GM12878 (cell line): ENCODE measurements around the gene TSEN54. TPM values are rescaled to one million over a fixed set of nuclear protein-coding genes. Genes with fewer than 3 reads are reported as not detected.

ENCODE experiments used
- ATAC-seq: fragments of 200-7000 bp; cut with Tn5 transposase; 3 replicates; pipeline ENCODE4 v1.9.1; 2020; ENCODE audit warnings: mild to moderate bottlenecking, moderate library complexity
- BruUV-seq: library from RNA; stranded (reverse); fragments of 400-500 nt; replicated peaks from 2 replicates; lab custom pipeline; 2021; lab: Mats Ljungman, UMichigan
- CTCF ChIA-PET: fragments of 300-600 bp; sonication (Branson Sonifier 250); formaldehyde crosslinking; extraction: SDS; loops from one replicate; lab custom pipeline; 2021; ENCODE audit warnings: inconsistent platforms; lab: Yijun Ruan, JAX
- POLR2A ChIA-PET: fragments of 350-600 bp; formaldehyde crosslinking; extraction: SDS; loops from one replicate; lab custom pipeline; 2021; ENCODE audit warnings: inconsistent platforms; lab: Charles Lee
- RAD21 ChIA-PET: fragments of 300-600 bp; sonication (Branson Sonifier 250); formaldehyde crosslinking; loops from one replicate; lab custom pipeline; 2023; ENCODE audit warnings: antibody characterized with exemption; ENCODE audit not compliant: unreplicated experiment; lab: Charles Lee
- SMC1A ChIA-PET: fragments of 300-600 bp; sonication (Branson Sonifier 250); formaldehyde crosslinking; loops from one replicate; lab custom pipeline; 2023; ENCODE audit not compliant: unreplicated experiment, uncharacterized antibody; lab: Charles Lee
- DNase-seq: peaks from one replicate; pipeline ENCODE4 v3.0.0-alpha.2; 2011; ENCODE audit warnings: low read depth, low spot score
- FAIRE-seq: peaks from 3 replicates; lab custom pipeline; 2011; peaks lifted over from hg19 to GRCh38; lab: Jason Lieb, UNC
- H2AFZ ChIP-seq: 2 replicates; pipeline ENCODE4 v1.6.0; 2011; ENCODE audit warnings: low read depth, low read length, control low read depth; ENCODE audit not compliant: control insufficient read depth
- H3K27ac ChIP-seq: 2 replicates; pipeline ENCODE4 v1.5.1; 2011; ENCODE audit warnings: control low read depth; ENCODE audit not compliant: control insufficient read depth, insufficient read depth
- H3K27me3 ChIP-seq, 2 experiments: replicated peaks in 1 of 2; 2 replicates each; pipeline versions ENCODE4 v1.6.0 to v1.6.1; 2011; ENCODE audit warnings: low read length in 1 of 2; ENCODE audit not compliant: control insufficient read depth in 2 of 2, insufficient read depth in 2 of 2
- H3K36me3 ChIP-seq, 2 experiments: 2 replicates each; pipeline ENCODE4 v1.5.1; 2011; ENCODE audit warnings: low read length in 1 of 2; ENCODE audit not compliant: control insufficient read depth in 2 of 2, insufficient read depth in 2 of 2
- H3K4me1 ChIP-seq: 2 replicates; pipeline ENCODE4 v1.6.1; 2011; ENCODE audit warnings: mild to moderate bottlenecking, low read length, moderate library complexity, mixed read lengths; ENCODE audit not compliant: control insufficient read depth, insufficient read depth
- H3K4me2 ChIP-seq: 2 replicates; pipeline ENCODE4 v1.6.0; 2011; ENCODE audit warnings: control low read depth; ENCODE audit not compliant: control insufficient read depth, insufficient read depth
- H3K4me3 ChIP-seq: fragments of 200-600 bp; sonication (generic); 2 replicates; pipeline ENCODE4 v1.5.1; 2016
- H3K79me2 ChIP-seq: 2 replicates; pipeline ENCODE4 v1.6.0; 2011; ENCODE audit warnings: low read length; ENCODE audit not compliant: control insufficient read depth, insufficient read depth
- H3K9ac ChIP-seq: 2 replicates; pipeline ENCODE4 v1.8.0; 2011; ENCODE audit warnings: low read length, control low read depth, mixed read lengths; ENCODE audit not compliant: control insufficient read depth, insufficient read depth
- H3K9me3 ChIP-seq: replicated peaks from 3 replicates; pipeline ENCODE4 v1.5.1; 2011; ENCODE audit warnings: mild to moderate bottlenecking, low read length; ENCODE audit not compliant: control insufficient read depth, insufficient read depth
- H4K20me1 ChIP-seq: 2 replicates; pipeline ENCODE4 v1.6.0; 2011; ENCODE audit not compliant: control insufficient read depth, insufficient read depth
- BCL3 ChIP-seq: IDR thresholded peaks from 2 replicates; pipeline ENCODE4 v1.6.1; 2011; ENCODE audit warnings: borderline replicate concordance, low read depth, mild to moderate bottlenecking, moderate library complexity, low read length; ENCODE audit not compliant: insufficient read depth, poor library complexity, severe bottlenecking
- BHLHE40 ChIP-seq, 2 experiments: fragments of 450-650 bp in 1 of 2; IDR thresholded peaks; 2 replicates each; pipeline ENCODE4 v1.6.1; 2011 to 2017; ENCODE audit warnings: low read depth in 2 of 2, borderline replicate concordance in 1 of 2, improper control_type of control experiment in 1 of 2, low read length in 1 of 2, mild to moderate bottlenecking in 1 of 2
- EP300 ChIP-seq, 2 experiments: fragments of 150-350 bp in 1 of 2; IDR thresholded peaks; 2 replicates each; pipeline ENCODE4 v1.6.1; 2011 to 2012; ENCODE audit warnings: low read depth in 2 of 2, low read length in 2 of 2, borderline replicate concordance in 1 of 2, improper control_type of control experiment in 1 of 2, inconsistent platforms in 1 of 2; ENCODE audit not compliant: control insufficient read depth in 1 of 2
- ETV6 ChIP-seq, 2 experiments: fragments of 450-650 bp in 1 of 2; IDR thresholded peaks in 1 of 2; conservative IDR thresholded peaks in 1 of 2; 2 replicates each; pipeline ENCODE4 v1.6.1; 2014; ENCODE audit warnings: antibody characterized with exemption in 1 of 2, borderline replicate concordance in 1 of 2, low read depth in 1 of 2, mild to moderate bottlenecking in 1 of 2, moderate library complexity in 1 of 2
- JUNB ChIP-seq: IDR thresholded peaks from 2 replicates; pipeline ENCODE4 v1.6.1; 2016; ENCODE audit warnings: antibody characterized with exemption, mild to moderate bottlenecking
- MYB ChIP-seq: fragments of 150-350 bp; IDR thresholded peaks from 2 replicates; pipeline ENCODE4 v1.6.1; 2014; ENCODE audit warnings: mild to moderate bottlenecking, low read depth, low read length, borderline replicate concordance
- RELA ChIP-seq: fragments of 450-650 bp; IDR thresholded peaks from 2 replicates; pipeline ENCODE4 v1.8.0; 2014; ENCODE audit warnings: borderline replicate concordance; ENCODE audit not compliant: partially characterized antibody
- RUNX3 ChIP-seq: IDR thresholded peaks from 2 replicates; pipeline ENCODE4 v1.6.1; 2012; ENCODE audit warnings: low read length, inconsistent platforms
- SIN3A ChIP-seq: IDR thresholded peaks from 2 replicates; pipeline ENCODE4 v1.6.1; 2012; ENCODE audit warnings: low read depth, low read length, improper control_type of control experiment
- SMAD1 ChIP-seq: fragments of 450-650 bp; IDR thresholded peaks from 2 replicates; pipeline ENCODE4 v1.6.1; 2018; ENCODE audit warnings: mild to moderate bottlenecking, low read depth; ENCODE audit not compliant: partially characterized antibody
- TCF12 ChIP-seq: IDR thresholded peaks from 2 replicates; pipeline ENCODE4 v1.6.1; 2011; ENCODE audit warnings: low read depth, mild to moderate bottlenecking, low read length
- ZBTB33 ChIP-seq: fragments of 450-650 bp; IDR thresholded peaks from 2 replicates; pipeline ENCODE4 v1.6.1; 2017; ENCODE audit warnings: mild to moderate bottlenecking
- ZNF24 ChIP-seq: fragments of 450-650 bp; IDR thresholded peaks from 2 replicates; pipeline ENCODE4 v1.6.1; 2017; ENCODE audit warnings: antibody characterized with exemption, mild to moderate bottlenecking
- ZNF274 ChIP-seq: IDR thresholded peaks from one replicate; pipeline ENCODE4 v1.8.0; 2011; ENCODE audit not compliant: insufficient read length, insufficient read depth
- WGBS: methylation state at CpG from one replicate; pipeline ENCODE4 v1.1.6; 2016; ENCODE audit warnings: low lambda C conversion rate; ENCODE audit not compliant: insufficient replicate concordance, insufficient coverage; ENCODE audit errors: missing lambda C conversion rate; 5-methylcytosine and 5-hydroxymethylcytosine counted together
- in situ Hi-C: fragments of 300-500 bp; cut with MboI; formaldehyde crosslinking; loops from 9 replicates; pipeline ENCODE4 v1.14.3; 2018; ENCODE audit warnings: mixed read lengths
- intact Hi-C: fragments of 100-400 bp; cut with micrococcal nuclease; formaldehyde crosslinking; loops from one replicate; pipeline ENCODE4 v1.14.2; 2022; ENCODE audit not compliant: unreplicated experiment
- polyA plus RNA-seq, 11 experiments: library from polyadenylated mRNA; depleted of rRNA in 4 of 11; unstranded in 6 of 11; stranded (reverse) in 5 of 11; fragments of >200 nt; fragmentation: Nextera tagmentation in 4 of 11; fragmentation: Illumina TruSeq in 1 of 11; extraction: Ambion mirVana in 4 of 11; extraction: Trizol in 1 of 11; gene quantifications; 1 replicate in 1 of 11; 2 replicates in 10 of 11; pipeline versions ENCODE4 v1.2.1 to v1.2.3, GENCODE V29; 2011 to 2016; ENCODE audit warnings: inconsistent platforms in 2 of 11, missing spikeins in 2 of 11, low read depth in 1 of 11
- total RNA-seq, 4 experiments: library from RNA; depleted of rRNA in 3 of 4; stranded (reverse); fragments of >200 nt in 3 of 4; fragmentation: Illumina TruSeq in 1 of 4; extraction: Trizol in 1 of 4; gene quantifications; 2 replicates each; pipeline versions ENCODE4 v1.2.1 to v1.2.3, GENCODE V29; 2013 to 2021
- TF ChIP-seq, protein P1 (sequence below): fragments of 450-650 bp; IDR thresholded peaks from 2 replicates; pipeline ENCODE4 v1.6.1; 2014; ENCODE audit warnings: mild to moderate bottlenecking
- TF ChIP-seq, protein P2 (sequence below): IDR thresholded peaks from 2 replicates; pipeline ENCODE4 v1.6.1; 2011; ENCODE audit warnings: mild to moderate bottlenecking, low read depth, low read length, moderate library complexity; ENCODE audit not compliant: insufficient replicate concordance
- TF ChIP-seq, protein P3 (sequence below): fragments of 450-650 bp; IDR thresholded peaks from 2 replicates; pipeline ENCODE4 v1.6.1; 2017; ENCODE audit warnings: borderline replicate concordance

The TSEN54 gene
- total and polyA plus RNA-seq, 10 of the 15 experiments (the other 5 are each of a cell fraction or from before 2014, with no cell fraction given): 7.1 to 48.0 (median 41.1) TPM

DNA sequence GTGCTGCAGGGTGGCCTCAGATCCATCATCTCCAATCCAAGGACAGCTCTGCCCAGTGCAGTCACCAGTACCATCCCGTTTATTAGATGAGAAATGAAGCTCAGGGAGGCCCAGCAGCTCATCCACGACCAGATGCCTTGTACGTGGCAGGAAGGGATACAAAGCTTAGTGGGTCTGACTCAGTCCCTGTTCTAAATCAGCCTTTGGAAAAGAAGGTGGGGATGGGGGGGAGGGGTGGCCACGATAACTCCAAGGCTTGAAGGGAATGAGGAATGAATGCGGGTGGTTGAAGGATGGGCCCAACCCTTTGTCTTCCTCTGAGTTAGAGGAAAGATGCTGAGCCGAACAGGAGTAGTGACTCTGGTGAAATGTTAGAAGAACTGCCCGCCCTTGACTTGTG lies 34.9 kb downstream of the TSEN54 start:
- BruUV-seq: no TSS peak
- Histone ChIP-seq H3K79me2 (no peaks in the 10 kb centered on the region), H3K4me3 (no peak overlapping the region), H3K4me1 (no peaks in the 10 kb centered on the region), H2AFZ (no peak overlapping the region), H3K9ac (no peak overlapping the region), H3K4me2 (no peak overlapping the region), H3K9me3 (no peaks in the 10 kb centered on the region), H4K20me1 (no peaks in the 10 kb centered on the region), H3K27ac (no peak overlapping the region), H3K36me3 (no peaks in the 10 kb centered on the region), H3K27me3 (no peaks in the 10 kb centered on the region)
- no peak for ATAC-seq
- in situ Hi-C loops: no loop called here
- no peak for DNase-seq
- ChIA-PET CTCF (interaction anchor here (1.0 to 1.6 kb wide), 3 partner anchors 35 to 82 kb away, joined by 3 to 6 read pairs (median 4); partner anchors contain the start of genes SMIM5 and TSEN54), SMC1A (no interaction called here), RAD21 (no interaction called here), POLR2A (interaction anchor here (0.6 kb wide), 1 partner anchor 35 kb away, joined by 7 read pairs; no protein-coding TSS in a partner anchor)
- FAIRE-seq: no peak
- 59% methylated on average over 7 of the region's 7 CpGs for WGBS
- intact Hi-C loops: no loop called here
- TF ChIP-seq RUNX3 (no peak), TCF12 (no peak), SMAD1 (no peak), ZNF24 (no peak), ETV6 (conservative IDR thresholded peaks at IDR 0.05 in 1 of 2, IDR thresholded peaks at IDR 0.05 in 1 of 2; ENCODE audit: borderline replicate concordance in 1 of 2, low read depth in 1 of 2) (no peak), EP300 (IDR thresholded peaks at IDR 0.05; ENCODE audit: borderline replicate concordance in 1 of 2, control insufficient read depth in 1 of 2, low read depth in 2 of 2, low read length in 2 of 2) (no peak), RELA (no peak), BHLHE40 (IDR thresholded peaks at IDR 0.05; ENCODE audit: borderline replicate concordance in 1 of 2, low read depth in 2 of 2, low read length in 1 of 2) (no peak), ZBTB33 (no peak), MYB (no peak), JUNB (no peak), ZNF274 (no peak), BCL3 (no peak), SIN3A (no peak)
- TF ChIP-seq, protein P1, sequence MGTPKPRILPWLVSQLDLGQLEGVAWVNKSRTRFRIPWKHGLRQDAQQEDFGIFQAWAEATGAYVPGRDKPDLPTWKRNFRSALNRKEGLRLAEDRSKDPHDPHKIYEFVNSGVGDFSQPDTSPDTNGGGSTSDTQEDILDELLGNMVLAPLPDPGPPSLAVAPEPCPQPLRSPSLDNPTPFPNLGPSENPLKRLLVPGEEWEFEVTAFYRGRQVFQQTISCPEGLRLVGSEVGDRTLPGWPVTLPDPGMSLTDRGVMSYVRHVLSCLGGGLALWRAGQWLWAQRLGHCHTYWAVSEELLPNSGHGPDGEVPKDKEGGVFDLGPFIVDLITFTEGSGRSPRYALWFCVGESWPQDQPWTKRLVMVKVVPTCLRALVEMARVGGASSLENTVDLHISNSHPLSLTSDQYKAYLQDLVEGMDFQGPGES: no peak
- TF ChIP-seq, protein P2, sequence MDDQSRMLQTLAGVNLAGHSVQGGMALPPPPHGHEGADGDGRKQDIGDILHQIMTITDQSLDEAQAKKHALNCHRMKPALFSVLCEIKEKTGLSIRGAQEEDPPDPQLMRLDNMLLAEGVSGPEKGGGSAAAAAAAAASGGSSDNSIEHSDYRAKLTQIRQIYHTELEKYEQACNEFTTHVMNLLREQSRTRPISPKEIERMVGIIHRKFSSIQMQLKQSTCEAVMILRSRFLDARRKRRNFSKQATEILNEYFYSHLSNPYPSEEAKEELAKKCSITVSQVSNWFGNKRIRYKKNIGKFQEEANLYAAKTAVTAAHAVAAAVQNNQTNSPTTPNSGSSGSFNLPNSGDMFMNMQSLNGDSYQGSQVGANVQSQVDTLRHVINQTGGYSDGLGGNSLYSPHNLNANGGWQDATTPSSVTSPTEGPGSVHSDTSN: no peak
- TF ChIP-seq, protein P3, sequence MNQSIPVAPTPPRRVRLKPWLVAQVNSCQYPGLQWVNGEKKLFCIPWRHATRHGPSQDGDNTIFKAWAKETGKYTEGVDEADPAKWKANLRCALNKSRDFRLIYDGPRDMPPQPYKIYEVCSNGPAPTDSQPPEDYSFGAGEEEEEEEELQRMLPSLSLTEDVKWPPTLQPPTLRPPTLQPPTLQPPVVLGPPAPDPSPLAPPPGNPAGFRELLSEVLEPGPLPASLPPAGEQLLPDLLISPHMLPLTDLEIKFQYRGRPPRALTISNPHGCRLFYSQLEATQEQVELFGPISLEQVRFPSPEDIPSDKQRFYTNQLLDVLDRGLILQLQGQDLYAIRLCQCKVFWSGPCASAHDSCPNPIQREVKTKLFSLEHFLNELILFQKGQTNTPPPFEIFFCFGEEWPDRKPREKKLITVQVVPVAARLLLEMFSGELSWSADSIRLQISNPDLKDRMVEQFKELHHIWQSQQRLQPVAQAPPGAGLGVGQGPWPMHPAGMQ: no peak
